Mucosa of rectum (tissue), 2 donors: Measurements from ENCODE around the gene TMEM106A.
"Not testable (repeated sequence)": the region's sequence is repeated elsewhere in the genome, so short reads cannot be mapped to it uniquely, and the experiment has no call there.

ENCODE experiments used
- H3K27ac ChIP-seq, 2 donors: one replicate each; pipeline ENCODE4 v1.7.0; 2013; ENCODE audit warnings: inconsistent platforms in 2 of 2, low read depth in 2 of 2, low read length in 2 of 2
- H3K27me3 ChIP-seq, 2 donors: one replicate each; pipeline ENCODE4 v1.7.0; 2013; ENCODE audit warnings: low read length in 2 of 2; ENCODE audit not compliant: control insufficient read depth in 2 of 2, insufficient read depth in 2 of 2
- H3K36me3 ChIP-seq, 2 donors: one replicate each; pipeline ENCODE4 v1.7.0; 2013; ENCODE audit warnings: low read length in 2 of 2; ENCODE audit not compliant: control insufficient read depth in 2 of 2, insufficient read depth in 2 of 2
- H3K4me1 ChIP-seq, 2 donors: one replicate each; pipeline ENCODE4 v1.7.0; 2013; ENCODE audit warnings: low read length in 2 of 2, mild to moderate bottlenecking in 1 of 2; ENCODE audit not compliant: control insufficient read depth in 2 of 2, insufficient read depth in 2 of 2
- H3K4me3 ChIP-seq, 2 donors: one replicate each; pipeline ENCODE4 v1.7.0; 2013; ENCODE audit warnings: low read length in 2 of 2
- H3K9ac ChIP-seq, 2 donors: one replicate each; pipeline ENCODE4 v1.7.0; 2013; ENCODE audit warnings: low read length in 2 of 2, low read depth in 1 of 2, mild to moderate bottlenecking in 1 of 2
- H3K9me3 ChIP-seq, 2 donors: one replicate each; pipeline ENCODE4 v1.7.0; 2013; ENCODE audit warnings: low read length in 2 of 2; ENCODE audit not compliant: control insufficient read depth in 2 of 2
- donor health status: healthy.
- donor health status: Normal muscosa, but diverticular disease.

Gene TMEM106A

DNA sequence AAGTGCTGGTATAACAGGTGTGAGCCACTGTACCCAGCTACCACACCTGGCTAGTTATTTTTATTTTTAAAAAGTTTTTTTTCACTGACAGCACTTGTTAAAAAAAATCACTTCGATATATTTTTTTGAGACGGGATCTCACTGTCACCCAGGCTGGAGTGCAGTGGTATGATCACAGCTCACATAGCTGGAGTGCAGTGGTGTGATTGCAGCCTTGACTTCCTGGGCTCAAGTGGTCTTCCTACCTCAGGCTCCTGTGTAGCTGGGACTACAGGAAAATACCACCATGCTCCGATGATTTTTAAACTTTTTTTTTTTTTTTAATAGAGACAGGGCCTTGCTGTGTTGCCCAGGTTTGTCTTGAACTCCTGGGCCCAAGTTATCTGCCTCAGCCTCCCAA lies 27.8 kb upstream of the TMEM106A start:
- no peaks in the 10 kb centered on the region for H3K4me1 ChIP-seq
- peaks cover 35 to 47% of the 10 kb centered on the region in 2 donors for H3K36me3 ChIP-seq
- no peak overlapping the region for H3K27ac ChIP-seq
- no peak overlapping the region for H3K9ac ChIP-seq
- H3K4me3 ChIP-seq: no peak overlapping the region
- H3K27me3 ChIP-seq: no peaks in the 10 kb centered on the region
- no peaks in the 10 kb centered on the region for H3K9me3 ChIP-seq

GRCh38 chr17:43186656-43187055 lies 25.0 kb upstream of the TMEM106A start:
- not testable (repeated sequence) for H3K27me3 ChIP-seq, H3K9ac ChIP-seq, H3K27ac ChIP-seq, H3K9me3 ChIP-seq, H3K4me1 ChIP-seq, H3K4me3 ChIP-seq
- H3K36me3 ChIP-seq: peaks cover 41 to 52% of the 10 kb centered on the region in 2 donors

GRCh38 chr17:43193251-43193650 lies 18.4 kb upstream of the TMEM106A start:
- Histone ChIP-seq H3K9ac (no peak overlapping the region), H3K27ac (no peak overlapping the region), H3K9me3 (no peaks in the 10 kb centered on the region), H3K4me1 (no peaks in the 10 kb centered on the region), H3K27me3 (no peaks in the 10 kb centered on the region), H3K36me3 (peaks cover 74 to 80% of the 10 kb centered on the region in 2 donors), H3K4me3 (no peak overlapping the region)

DNA sequence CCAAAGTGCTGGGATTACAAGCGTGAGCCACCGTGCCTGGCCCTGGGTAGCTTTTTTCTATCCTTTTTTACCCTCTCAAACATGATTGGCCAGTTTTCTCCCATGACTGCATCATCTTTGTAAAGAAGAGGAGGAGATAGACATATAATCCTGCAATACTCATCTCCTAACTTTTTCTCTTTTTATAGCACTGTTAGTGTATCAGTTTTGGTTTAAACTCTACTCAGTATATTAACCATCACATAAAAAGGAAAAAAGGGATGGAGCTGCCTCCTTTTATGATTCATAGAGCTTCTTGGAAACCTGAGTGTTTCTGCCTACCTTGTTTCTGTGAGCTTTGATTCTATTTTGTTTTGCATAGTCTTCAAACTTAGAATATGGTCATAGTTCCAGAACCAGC lies 12.0 kb upstream of the TMEM106A start:
- H3K36me3 ChIP-seq: peaks cover 61 to 77% of the 10 kb centered on the region in 2 donors

GRCh38 chr17:43200127-43200526 lies 11.5 kb upstream of the TMEM106A start:
- no peaks in the 10 kb centered on the region for H3K27me3 ChIP-seq
- H3K27ac ChIP-seq: no peak overlapping the region
- H3K9ac ChIP-seq: no peak overlapping the region
- no peak overlapping the region for H3K4me3 ChIP-seq
- H3K9me3 ChIP-seq: no peaks in the 10 kb centered on the region
- H3K36me3 ChIP-seq: peaks cover 58 to 75% of the 10 kb centered on the region in 2 donors
- no peaks in the 10 kb centered on the region for H3K4me1 ChIP-seq

More for the DNA sequence above, 12.0 kb upstream of the TMEM106A start:
- Histone ChIP-seq H3K4me3 (no peak overlapping the region), H3K27me3 (no peaks in the 10 kb centered on the region), H3K9me3 (no peaks in the 10 kb centered on the region), H3K9ac (no peak overlapping the region), H3K27ac (no peak overlapping the region), H3K4me1 (no peaks in the 10 kb centered on the region)

DNA sequence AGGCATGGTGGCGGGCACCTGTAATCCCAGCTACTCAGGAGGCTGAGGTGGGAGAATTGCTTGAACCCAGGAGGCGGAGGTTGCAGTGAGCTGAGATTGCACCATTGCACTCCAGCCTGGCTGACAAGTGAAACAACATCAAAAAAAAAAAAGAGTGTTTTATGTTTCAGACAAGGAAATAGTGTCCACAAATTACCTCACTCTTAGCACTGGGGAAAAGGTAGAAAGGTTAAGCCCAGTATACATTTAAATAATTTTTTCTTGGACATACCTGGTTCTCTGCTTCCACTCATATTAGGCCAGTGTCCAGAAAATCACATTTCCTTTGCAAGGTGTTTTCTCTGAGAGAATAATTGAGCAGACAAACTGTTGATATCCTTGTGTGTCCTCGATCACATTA lies 8.7 kb upstream of the TMEM106A start:
- not testable (repeated sequence) for H3K27ac ChIP-seq, H3K27me3 ChIP-seq, H3K4me3 ChIP-seq, H3K4me1 ChIP-seq, H3K9me3 ChIP-seq, H3K9ac ChIP-seq
- peaks cover 60 to 76% of the 10 kb centered on the region in 2 donors for H3K36me3 ChIP-seq

DNA sequence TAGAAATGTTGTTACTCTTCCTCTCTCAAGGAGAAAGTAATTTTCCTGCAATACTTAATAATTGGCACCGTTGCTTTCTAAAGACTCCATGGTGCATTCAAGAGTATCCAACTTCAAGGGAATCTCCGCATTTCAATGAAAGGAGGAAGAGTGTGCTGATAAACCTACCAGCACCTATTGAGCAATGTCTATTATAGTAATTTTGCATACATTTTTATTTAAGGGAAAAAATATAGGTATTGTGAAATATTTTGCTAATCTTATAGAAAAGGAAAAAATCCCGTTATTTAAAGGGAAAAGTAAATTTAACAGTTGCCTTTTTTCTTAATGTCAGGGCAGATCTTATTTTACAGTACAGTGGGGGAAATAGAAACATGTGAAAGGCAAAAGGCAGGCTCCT lies 1.1 kb upstream of the TMEM106A start:
- peak overlapping the region; percentile 76 to 83 for H3K9ac ChIP-seq
- peak overlapping the region in 1 of 2 donors; percentile 86 for H3K4me3 ChIP-seq
- peaks cover 13 to 21% of the 10 kb centered on the region in 2 donors for H3K4me1 ChIP-seq
- peak overlapping the region; percentile 82 to 86 for H3K27ac ChIP-seq
- peaks cover 26 to 40% of the 10 kb centered on the region in 2 donors for H3K36me3 ChIP-seq
- H3K9me3 ChIP-seq: no peaks in the 10 kb centered on the region
- no peaks in the 10 kb centered on the region for H3K27me3 ChIP-seq

- Histone ChIP-seq H3K36me3 (peaks cover 28 to 45% of the 10 kb centered on the region in 2 donors), H3K27ac (peak overlapping the region; percentile 82 to 86), H3K27me3 (no peaks in the 10 kb centered on the region), H3K4me1 (peaks cover 13 to 21% of the 10 kb centered on the region in 2 donors), H3K9me3 (no peaks in the 10 kb centered on the region), H3K9ac (peak overlapping the region; percentile 76 to 83), H3K4me3 (peak overlapping the region; percentile 78 to 86)
These were observed 574 bp upstream of the TMEM106A start for GRCh38 chr17:43211123-43211479.

GRCh38 chr17:43212641-43213490 lies 1.2 kb downstream of the TMEM106A start:
- peaks cover 19 to 42% of the 10 kb centered on the region in 2 donors for H3K36me3 ChIP-seq
- H3K27ac ChIP-seq: peak overlapping the region; percentile 82 to 86
- no peaks in the 10 kb centered on the region for H3K27me3 ChIP-seq
- peak overlapping the region; percentile 17 to 83 for H3K9ac ChIP-seq
- H3K9me3 ChIP-seq: no peaks in the 10 kb centered on the region
- peaks cover 13 to 21% of the 10 kb centered on the region in 2 donors for H3K4me1 ChIP-seq
- H3K4me3 ChIP-seq: peak overlapping the region; percentile 78 to 86

DNA sequence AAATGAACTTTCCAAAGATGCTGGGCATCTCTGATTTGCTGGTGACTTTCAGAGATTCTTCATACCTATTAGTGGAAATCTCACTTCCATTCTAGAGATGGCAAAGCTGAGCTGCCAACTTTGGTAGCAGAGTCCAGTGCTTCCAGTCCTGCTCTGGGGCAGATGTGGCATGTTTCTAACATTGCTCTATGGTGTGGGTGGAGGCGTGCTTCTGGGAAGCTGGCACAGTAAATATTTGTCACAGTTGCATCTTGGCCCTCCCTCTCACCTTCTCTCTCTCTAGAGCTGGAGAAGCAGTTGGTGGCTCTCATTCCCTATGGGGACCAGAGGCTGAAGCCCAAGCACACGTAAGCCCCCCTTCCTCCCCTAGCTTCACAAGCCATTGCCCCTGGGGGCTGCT lies 1.9 kb downstream of the TMEM106A start:
- Histone ChIP-seq H3K9ac (peak overlapping the region in 1 of 2 donors; percentile 17), H3K4me3 (no peak overlapping the region), H3K36me3 (peaks cover 13 to 35% of the 10 kb centered on the region in 2 donors), H3K4me1 (peaks cover 13 to 21% of the 10 kb centered on the region in 2 donors), H3K9me3 (no peaks in the 10 kb centered on the region), H3K27me3 (no peaks in the 10 kb centered on the region), H3K27ac (no peak overlapping the region)
